Suppressor macrophage treated with lipopolysaccharide for 1 hour (primary cell): ENCODE data around the gene SIPA1L3.
"Not testable (repeated sequence)": the region's sequence is repeated elsewhere in the genome, so short reads cannot be mapped to it uniquely, and the experiment has no call there.

ENCODE experiments used
- DNase-seq, 3 donors: peaks; one replicate each; pipeline ENCODE4 v3.0.0-alpha.2; 2020 to 2022

Gene SIPA1L3

GRCh38 chr19:38221919-38222830 lies 315.2 kb downstream of the SIPA1L3 start:
- DNase-seq: no peak

GRCh38 chr19:38223119-38223523 lies 316.1 kb downstream of the SIPA1L3 start:
- DNase-seq: no peak

GRCh38 chr19:38223617-38224013 lies 316.6 kb downstream of the SIPA1L3 start:
- DNase-seq: no peak

GRCh38 chr19:38224014-38224862 lies 317.2 kb downstream of the SIPA1L3 start, which contains the start of gene DPF1:
DPF1 (minus strand) TSS chr19:38224222; CDS start chr19:38224142, 80 bp downstream.
- peak; percentile 53 to 71 (median 57) for DNase-seq

GRCh38 chr19:38224863-38225218 lies 317.8 kb downstream of the SIPA1L3 start:
- DNase-seq: not testable (repeated sequence)

- no peak for DNase-seq
These were observed 320.4 kb downstream of the SIPA1L3 start for GRCh38 chr19:38227287-38228004.

- no peak for DNase-seq
These were observed 321.0 kb downstream of the SIPA1L3 start for GRCh38 chr19:38228005-38228377.

GRCh38 chr19:38228491-38229439 lies 321.8 kb downstream of the SIPA1L3 start:
- DNase-seq: no peak

GRCh38 chr19:38229585-38230073 lies 322.6 kb downstream of the SIPA1L3 start:
- DNase-seq: peak; percentile 51 to 74 (median 53)

- not testable (repeated sequence) for DNase-seq
These were observed 323.6 kb downstream of the SIPA1L3 start for GRCh38 chr19:38230506-38231133.

GRCh38 chr19:38231918-38232317 lies 324.9 kb downstream of the SIPA1L3 start:
- DNase-seq: no peak

GRCh38 chr19:38233740-38234251 lies 326.8 kb downstream of the SIPA1L3 start:
- peak; percentile 87 to 95 (median 92) for DNase-seq

GRCh38 chr19:38234615-38235014 lies 327.6 kb downstream of the SIPA1L3 start:
- no peak for DNase-seq

- DNase-seq: no peak
These were observed 332.8 kb downstream of the SIPA1L3 start for GRCh38 chr19:38239816-38240215.

- no peak for DNase-seq
These were observed 336.3 kb downstream of the SIPA1L3 start for GRCh38 chr19:38243279-38243673.

- DNase-seq: no peak
These were observed 339.0 kb downstream of the SIPA1L3 start for GRCh38 chr19:38245826-38246498.

- no peak for DNase-seq
These were observed 340.1 kb downstream of the SIPA1L3 start for GRCh38 chr19:38247126-38247525.

GRCh38 chr19:38247734-38248268 lies 340.8 kb downstream of the SIPA1L3 start:
- DNase-seq: no peak

- no peak for DNase-seq
These were observed 341.4 kb downstream of the SIPA1L3 start for GRCh38 chr19:38248421-38248820.

- no peak for DNase-seq
These were observed 343.4 kb downstream of the SIPA1L3 start for GRCh38 chr19:38250428-38250820.
